HCT116 (cell line): ENCODE measurements around the gene VPS26B. TPM values are rescaled to one million over a fixed set of nuclear protein-coding genes. Genes with fewer than 3 reads are reported as not detected.
"Not testable (repeated sequence)": the region's sequence is repeated elsewhere in the genome, so short reads cannot be mapped to it uniquely, and the experiment has no call there.

Experiments used
- ATAC-seq: fragments of 200-7000 bp; cut with Tn5 transposase; 2 replicates; pipeline ENCODE4 v1.9.1; 2020; ENCODE audit warnings: mild to moderate bottlenecking, moderate library complexity
- BruUV-seq: library from RNA; stranded (reverse); fragments of 400-500 nt; replicated peaks from 2 replicates; lab custom pipeline; 2021; lab: Mats Ljungman, UMichigan
- CTCF ChIA-PET: fragments of 300-600 bp; sonication (Branson Sonifier 250); formaldehyde crosslinking; loops from one replicate; lab custom pipeline; 2021; ENCODE audit warnings: antibody characterized with exemption; lab: Charles Lee
- POLR2A ChIA-PET: fragments of 300-600, 350-600 bp; sonication (Branson Sonifier 250); formaldehyde crosslinking; loops from one replicate; lab custom pipeline; 2021; ENCODE audit warnings: antibody characterized with exemption; lab: Charles Lee
- RAD21 ChIA-PET, 2 experiments: fragments of 300-600 bp; sonication (Branson Sonifier 250); formaldehyde crosslinking; loops; one replicate each; lab custom pipeline; 2023; ENCODE audit warnings: low total read pairs in 2 of 2; ENCODE audit not compliant: uncharacterized antibody in 2 of 2, unreplicated experiment in 2 of 2, low non-redundant PET in 1 of 2; lab: Charles Lee
- DNase-seq: peaks from one replicate; pipeline ENCODE4 v3.0.0-alpha.2; 2010; ENCODE audit warnings: low read depth, low spot score
- H2AFZ ChIP-seq: fragments of 200-600 bp; shearing (Covaris generic), sonication (generic); 2 replicates; pipeline ENCODE4 v1.6.1; 2017; ENCODE audit warnings: low read depth, mixed run types, mixed read lengths, antibody characterized with exemption, low read length; ENCODE audit not compliant: poor library complexity, severe bottlenecking
- H3K27ac ChIP-seq: 2 replicates; pipeline ENCODE4 v1.5.1; 2012; ENCODE audit warnings: low read depth, low read length
- H3K27me3 ChIP-seq: fragments of 200-600 bp; sonication (generic); 2 replicates; pipeline ENCODE4 v1.6.1; 2016; ENCODE audit warnings: mixed run types, low read length, mixed read lengths; ENCODE audit not compliant: insufficient read depth
- H3K36me3 ChIP-seq, 2 experiments: fragments of 200-500 bp in 1 of 2; fragments of 200-600 bp in 1 of 2; sonication (Bioruptor generic) in 1 of 2; sonication (generic) in 1 of 2; 2 replicates each; pipeline versions ENCODE4 v1.5.1 to v1.6.1; 2014 to 2016; ENCODE audit warnings: low read length in 2 of 2, inconsistent platforms in 1 of 2, mixed read lengths in 1 of 2, mixed run types in 1 of 2; ENCODE audit not compliant: insufficient read depth in 2 of 2, control insufficient read depth in 1 of 2
- H3K4me1 ChIP-seq, 2 experiments: fragments of 200-600 bp in 1 of 2; sonication (generic) in 1 of 2; 2 replicates each; pipeline versions ENCODE4 v1.5.1 to v1.6.1; 2012 to 2017; ENCODE audit warnings: low read length in 2 of 2, inconsistent platforms in 1 of 2, mild to moderate bottlenecking in 1 of 2, mixed read lengths in 1 of 2, mixed run types in 1 of 2, moderate library complexity in 1 of 2; ENCODE audit not compliant: insufficient read depth in 2 of 2, control insufficient read depth in 1 of 2
- H3K4me2 ChIP-seq: fragments of 200-600 bp; sonication (generic); 2 replicates; pipeline ENCODE4 v1.6.1; 2017; ENCODE audit warnings: mixed run types, low read length, mixed read lengths
- H3K4me3 ChIP-seq, 2 experiments: fragments of 200-600 bp in 1 of 2; sonication (generic) in 1 of 2; replicated peaks in 1 of 2; 2 replicates each; pipeline ENCODE4 v1.5.1; 2011 to 2016; ENCODE audit warnings: low read length in 2 of 2, control low read depth in 1 of 2, low read depth in 1 of 2, mild to moderate bottlenecking in 1 of 2, mixed read lengths in 1 of 2, mixed run types in 1 of 2
- H3K79me2 ChIP-seq: fragments of 200-600 bp; sonication (generic); 2 replicates; pipeline ENCODE4 v1.6.1; 2017; ENCODE audit warnings: mild to moderate bottlenecking, mixed run types, low read length, moderate library complexity, mixed read lengths; ENCODE audit not compliant: insufficient read depth
- H3K9ac ChIP-seq: fragments of 200-600 bp; sonication (generic); 2 replicates; pipeline ENCODE4 v1.6.1; 2016; ENCODE audit warnings: low read length, mixed read lengths
- H3K9me2 ChIP-seq: fragments of 200-600 bp; sonication (generic), shearing (Covaris generic); 2 replicates; pipeline ENCODE4 v1.6.1; 2017; ENCODE audit warnings: mixed run types, mild to moderate bottlenecking, moderate library complexity; ENCODE audit not compliant: insufficient read depth
- H3K9me3 ChIP-seq, 2 experiments: fragments of 200-500 bp in 1 of 2; fragments of 200-600 bp in 1 of 2; sonication (Bioruptor generic) in 1 of 2; sonication (generic) in 1 of 2; 2 replicates each; pipeline ENCODE4 v1.6.1; 2014 to 2017; ENCODE audit warnings: low read length in 2 of 2, mixed read lengths in 2 of 2, inconsistent platforms in 1 of 2, low read depth in 1 of 2, mild to moderate bottlenecking in 1 of 2, mixed run types in 1 of 2, moderate library complexity in 1 of 2; ENCODE audit not compliant: control insufficient read depth in 1 of 2, insufficient read depth in 1 of 2
- H4K20me1 ChIP-seq: fragments of 200-600 bp; sonication (generic), shearing (Covaris generic); 2 replicates; pipeline ENCODE4 v1.6.1; 2017; ENCODE audit warnings: mixed run types, mild to moderate bottlenecking, moderate library complexity; ENCODE audit not compliant: insufficient read depth
- CBX3 ChIP-seq: IDR thresholded peaks from 2 replicates; pipeline ENCODE4 v1.6.1; 2012; ENCODE audit warnings: low read depth
- EGR1 ChIP-seq: IDR thresholded peaks from 2 replicates; pipeline ENCODE4 v1.6.1; 2012; ENCODE audit warnings: low read depth
- EZH2phosphoT487 ChIP-seq: fragments of 200-600 bp; IDR thresholded peaks from 2 replicates; pipeline ENCODE4 v1.6.1; 2018; ENCODE audit warnings: antibody characterized with exemption, borderline replicate concordance
- JUND ChIP-seq: IDR thresholded peaks from 2 replicates; pipeline ENCODE4 v1.6.1; 2012
- SIN3A ChIP-seq: IDR thresholded peaks from 2 replicates; pipeline ENCODE4 v1.6.1; 2012; ENCODE audit warnings: low read depth
- YY1 ChIP-seq: IDR thresholded peaks from 2 replicates; pipeline ENCODE4 v1.6.1; 2011; ENCODE audit warnings: low read length, low read depth, moderate library complexity, mild to moderate bottlenecking; ENCODE audit not compliant: insufficient replicate concordance; ENCODE audit errors: extremely low read depth
- ZNF274 ChIP-seq: fragments of 200-500 bp; sonication (Bioruptor generic); IDR thresholded peaks from 2 replicates; pipeline ENCODE4 v1.6.1; 2014; ENCODE audit warnings: mild to moderate bottlenecking, low read depth, low read length, inconsistent platforms
- intact Hi-C: fragments of 100-400 bp; cut with micrococcal nuclease; formaldehyde crosslinking; loops from 2 replicates; pipeline ENCODE4 v1.10.0; 2022
- total RNA-seq: library from RNA; stranded (reverse); gene quantifications from one replicate; pipeline ENCODE4 v1.2.1, GENCODE V29; 2021; ENCODE audit not compliant: unreplicated experiment

The VPS26B gene
- total RNA-seq, 1 experiment from 2014 or later = 26.6 TPM

GRCh38 chr11:134284349-134284748, 59.9 kb downstream of the VPS26B start:
- ATAC-seq, RAD21 ChIA-PET, H3K79me2 ChIP-seq, H4K20me1 ChIP-seq, CTCF ChIA-PET, H3K27me3 ChIP-seq, H3K9ac ChIP-seq, H3K4me2 ChIP-seq, intact Hi-C loops, H2AFZ ChIP-seq, POLR2A ChIA-PET, H3K9me2 ChIP-seq, H3K36me3 ChIP-seq, H3K4me1 ChIP-seq, H3K27ac ChIP-seq, H3K4me3 ChIP-seq, BruUV-seq, DNase-seq, H3K9me3 ChIP-seq: not testable (repeated sequence)

GRCh38 chr11:134287561-134287960, 63.1 kb downstream of the VPS26B start:
- ChIA-PET POLR2A (no interaction called here), RAD21 (no interaction called here), CTCF (no interaction called here)
- no peak overlapping the region for H3K4me3 ChIP-seq
- no TSS peak for BruUV-seq
- H3K27me3 ChIP-seq = no peaks in the 10 kb centered on the region
- ATAC-seq = no peak
- H3K9me2 ChIP-seq = no peaks in the 10 kb centered on the region
- H3K36me3 ChIP-seq = no peaks in the 10 kb centered on the region
- no peak overlapping the region for H3K9ac ChIP-seq
- H4K20me1 ChIP-seq = no peaks in the 10 kb centered on the region
- intact Hi-C loops = no loop called here
- no peaks in the 10 kb centered on the region for H3K9me3 ChIP-seq
- H3K79me2 ChIP-seq = no peaks in the 10 kb centered on the region
- H3K4me2 ChIP-seq = no peak overlapping the region
- TF ChIP-seq YY1 = no peak
- TF ChIP-seq SIN3A = no peak
- TF ChIP-seq CBX3 = no peak
- TF ChIP-seq ZNF274 = no peak
- TF ChIP-seq JUND = no peak
- no peak for TF ChIP-seq EGR1
- TF ChIP-seq EZH2phosphoT487 = no peak
- H2AFZ ChIP-seq = no peak overlapping the region
- DNase-seq = no peak
- no peaks in the 10 kb centered on the region for H3K4me1 ChIP-seq
- no peak overlapping the region for H3K27ac ChIP-seq
